ENCODE results near the gene ARHGEF7.

The ARHGEF7 gene

GRCh38 chr13:111262715-111263114 is 147.6 kb downstream of the ARHGEF7 start:
- Histone ChIP-seq H3K9ac (ENCODE audit: low read length) (no peak overlapping the region), H3K4me3 (ENCODE audit: low read length) (no peak overlapping the region), H3K27me3 (replicated peaks; ENCODE audit: control insufficient read depth, insufficient read depth, low read length) (no peaks in the 10 kb centered on the region), H3K4me1 (ENCODE audit: control insufficient read depth, insufficient read depth, low read length) (peaks cover under 1% of the 10 kb centered on the region), H3K36me3 (ENCODE audit: control insufficient read depth, insufficient read depth, low read length, severe bottlenecking) (peaks cover 49% of the 10 kb centered on the region), H3K9me3 (ENCODE audit: control insufficient read depth, low read length) (no peaks in the 10 kb centered on the region)
- DNase-seq (ENCODE audit: low read depth): no peak

DNA sequence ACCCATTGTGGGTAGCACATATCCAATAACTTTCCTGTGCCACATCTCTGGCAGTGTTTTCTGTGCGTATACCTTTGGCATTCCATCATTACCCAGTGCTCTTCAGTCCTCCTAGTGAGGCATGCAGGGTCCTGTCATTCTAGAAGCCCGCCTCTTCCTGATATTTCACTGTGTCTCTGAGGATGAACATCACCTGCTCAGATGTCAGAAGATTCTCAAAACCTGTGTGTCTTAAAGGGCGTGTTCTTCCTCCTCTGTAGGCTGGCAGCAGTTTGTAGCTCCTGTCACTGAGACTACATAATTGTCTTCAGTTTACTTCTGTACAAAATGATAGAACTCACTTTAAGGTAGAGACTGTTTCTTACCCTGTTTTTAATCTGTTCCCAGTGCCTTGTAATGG is 148.5 kb downstream of the ARHGEF7 start:
- Histone ChIP-seq H3K27me3 (replicated peaks; ENCODE audit: control insufficient read depth, insufficient read depth, low read length) (no peaks in the 10 kb centered on the region), H3K9ac (ENCODE audit: low read length) (no peak overlapping the region), H3K4me3 (ENCODE audit: low read length) (no peak overlapping the region), H3K36me3 (ENCODE audit: control insufficient read depth, insufficient read depth, low read length, severe bottlenecking) (peaks cover 50% of the 10 kb centered on the region), H3K4me1 (ENCODE audit: control insufficient read depth, insufficient read depth, low read length) (peaks cover 4% of the 10 kb centered on the region), H3K9me3 (ENCODE audit: control insufficient read depth, low read length) (no peaks in the 10 kb centered on the region)
- DNase-seq (ENCODE audit: low read depth): no peak

DNA sequence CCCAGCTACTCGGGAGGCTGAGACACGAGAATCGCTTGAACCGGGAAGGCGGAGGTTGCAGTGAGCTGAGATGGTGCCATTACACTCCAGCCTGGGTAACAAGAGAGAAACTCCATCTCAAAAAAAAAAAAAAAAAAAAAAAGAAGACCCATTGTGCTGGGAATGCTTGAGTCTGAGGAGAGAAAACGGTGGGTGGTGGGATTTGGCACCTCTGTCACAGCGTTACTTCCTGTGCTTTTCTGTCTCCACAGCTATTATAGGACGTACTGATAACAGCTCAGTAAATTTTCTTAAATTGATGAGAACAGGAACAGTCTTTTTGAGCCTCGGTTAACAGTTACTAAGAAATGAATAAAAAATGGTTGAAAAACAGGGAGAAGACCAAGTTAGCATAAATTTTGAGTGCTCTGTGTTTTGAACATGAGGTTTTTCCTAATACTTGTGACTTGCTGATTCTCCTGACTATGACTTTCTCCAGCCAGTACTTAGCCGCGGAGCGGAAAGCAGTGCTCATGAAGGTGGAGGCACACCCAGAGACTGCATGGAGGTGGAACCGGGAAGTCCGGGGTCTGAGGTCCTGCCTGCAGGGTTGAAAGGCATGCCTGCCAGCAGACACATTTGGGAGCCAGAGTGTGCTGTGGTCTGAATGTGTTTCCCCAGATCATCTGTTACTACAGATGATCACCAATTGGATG is 150.0 kb downstream of the ARHGEF7 start:
- H3K9me3 ChIP-seq (ENCODE audit: control insufficient read depth, low read length): no peaks in the 10 kb centered on the region
- H3K36me3 ChIP-seq (ENCODE audit: control insufficient read depth, insufficient read depth, low read length, severe bottlenecking): peaks cover 51% of the 10 kb centered on the region
- H3K4me1 ChIP-seq (ENCODE audit: control insufficient read depth, insufficient read depth, low read length): peaks cover 10% of the 10 kb centered on the region
- H3K4me3 ChIP-seq (ENCODE audit: low read length): no peak overlapping the region
- no peak for DNase-seq (ENCODE audit: low read depth)
- H3K27me3 ChIP-seq (replicated peaks; ENCODE audit: control insufficient read depth, insufficient read depth, low read length): no peaks in the 10 kb centered on the region
- H3K9ac ChIP-seq (ENCODE audit: low read length): no peak overlapping the region

DNA sequence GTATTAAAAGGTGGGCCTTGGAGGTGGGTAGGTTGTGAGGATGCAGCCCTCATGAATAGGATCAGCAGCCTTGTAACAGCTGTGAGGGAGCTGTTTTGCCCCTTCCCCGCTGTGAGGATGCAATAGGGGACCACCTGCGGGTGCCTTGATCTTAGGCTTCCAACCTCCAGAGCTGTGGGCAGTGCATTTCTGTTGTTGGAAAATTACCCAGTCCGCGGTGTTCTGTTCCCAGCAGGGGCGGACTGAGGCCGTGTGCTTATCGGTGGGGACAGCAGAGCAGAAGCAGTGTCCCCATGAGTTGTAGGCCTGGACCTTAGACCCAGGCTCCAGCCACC is 150.6 kb downstream of the ARHGEF7 start:
- H3K27me3 ChIP-seq (replicated peaks; ENCODE audit: control insufficient read depth, insufficient read depth, low read length): no peaks in the 10 kb centered on the region
- peaks cover 51% of the 10 kb centered on the region for H3K36me3 ChIP-seq (ENCODE audit: control insufficient read depth, insufficient read depth, low read length, severe bottlenecking)
- no peak for DNase-seq (ENCODE audit: low read depth)
- no peak overlapping the region for H3K4me3 ChIP-seq (ENCODE audit: low read length)
- H3K4me1 ChIP-seq (ENCODE audit: control insufficient read depth, insufficient read depth, low read length): peaks cover 15% of the 10 kb centered on the region
- no peaks in the 10 kb centered on the region for H3K9me3 ChIP-seq (ENCODE audit: control insufficient read depth, low read length)
- no peak overlapping the region for H3K9ac ChIP-seq (ENCODE audit: low read length)

DNA sequence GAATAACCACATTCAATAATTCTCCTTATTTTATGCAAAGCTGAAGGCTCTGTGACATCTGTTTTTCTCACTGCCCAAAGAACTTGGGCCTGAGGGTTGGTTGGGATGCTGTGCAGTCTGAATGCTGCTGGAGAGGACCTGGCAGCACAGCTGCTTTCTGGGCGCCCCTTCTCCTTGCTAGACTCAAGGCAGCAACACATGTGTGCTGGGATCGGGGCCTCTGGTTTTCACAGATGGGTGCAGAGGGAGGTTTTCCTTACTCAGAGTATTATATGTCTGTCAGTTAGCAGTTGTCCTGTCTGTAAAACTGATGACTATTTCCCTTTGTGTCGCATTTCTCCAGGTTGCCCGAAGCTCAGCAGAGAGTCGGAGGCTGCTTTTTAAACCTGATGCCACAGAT is 152.1 kb downstream of the ARHGEF7 start:
- Histone ChIP-seq H3K4me1 (ENCODE audit: control insufficient read depth, insufficient read depth, low read length) (peaks cover 18% of the 10 kb centered on the region), H3K9ac (ENCODE audit: low read length) (no peak overlapping the region), H3K4me3 (ENCODE audit: low read length) (no peak overlapping the region), H3K9me3 (ENCODE audit: control insufficient read depth, low read length) (no peaks in the 10 kb centered on the region), H3K27me3 (replicated peaks; ENCODE audit: control insufficient read depth, insufficient read depth, low read length) (no peaks in the 10 kb centered on the region), H3K36me3 (ENCODE audit: control insufficient read depth, insufficient read depth, low read length, severe bottlenecking) (peaks cover 57% of the 10 kb centered on the region)
- no peak for DNase-seq (ENCODE audit: low read depth)

GRCh38 chr13:111267784-111268183 is 152.7 kb downstream of the ARHGEF7 start:
- peaks cover 52% of the 10 kb centered on the region for H3K36me3 ChIP-seq (ENCODE audit: control insufficient read depth, insufficient read depth, low read length, severe bottlenecking)
- no peak overlapping the region for H3K9ac ChIP-seq (ENCODE audit: low read length)
- no peaks in the 10 kb centered on the region for H3K9me3 ChIP-seq (ENCODE audit: control insufficient read depth, low read length)
- H3K27me3 ChIP-seq (replicated peaks; ENCODE audit: control insufficient read depth, insufficient read depth, low read length): no peaks in the 10 kb centered on the region
- H3K4me1 ChIP-seq (ENCODE audit: control insufficient read depth, insufficient read depth, low read length): peaks cover 18% of the 10 kb centered on the region
- peak; percentile 46 for DNase-seq (ENCODE audit: low read depth)
- H3K4me3 ChIP-seq (ENCODE audit: low read length): no peak overlapping the region

DNA sequence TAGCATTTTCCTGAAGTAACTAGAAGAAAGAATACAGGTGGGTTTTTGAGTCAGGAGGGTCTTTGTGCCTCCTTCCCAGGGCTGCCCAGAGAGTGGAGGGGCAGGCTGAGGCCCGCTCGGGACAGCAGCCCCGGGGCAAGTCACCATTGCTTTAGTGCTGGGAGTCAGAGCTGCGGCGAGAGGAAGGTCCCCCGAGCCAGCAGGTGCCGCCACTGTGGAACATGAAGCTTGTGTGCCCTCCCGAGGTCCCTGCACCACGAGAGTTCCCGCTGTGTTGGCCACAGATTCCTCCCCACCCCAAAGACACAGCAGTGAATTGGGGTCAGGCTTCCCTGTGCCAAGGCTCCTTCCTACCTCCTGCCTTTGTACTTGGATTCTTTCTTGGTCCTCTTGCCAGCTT is 154.4 kb downstream of the ARHGEF7 start:
- DNase-seq (ENCODE audit: low read depth): no peak

DNA sequence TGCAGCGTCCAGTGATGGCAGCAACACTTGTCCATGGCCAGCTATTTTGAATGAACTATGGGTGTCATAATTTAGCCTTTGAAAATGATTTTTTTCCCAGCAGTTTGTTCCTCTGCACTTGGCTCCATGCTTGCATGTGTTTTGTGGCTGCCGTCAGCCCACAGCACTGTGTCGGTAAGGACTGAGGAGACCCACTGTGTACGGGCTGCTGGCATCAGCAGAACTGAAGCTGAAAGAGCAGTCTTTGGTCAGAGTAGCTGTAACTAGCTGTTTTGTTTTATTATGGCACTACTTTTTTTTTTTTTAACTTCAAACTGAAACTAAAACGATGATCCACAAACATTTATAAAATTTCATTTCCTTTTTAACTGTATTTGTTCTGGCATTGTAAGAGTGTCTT is 155.0 kb downstream of the ARHGEF7 start:
- peak overlapping the region; percentile 35 for H3K9ac ChIP-seq (ENCODE audit: low read length)
- no peaks in the 10 kb centered on the region for H3K27me3 ChIP-seq (replicated peaks; ENCODE audit: control insufficient read depth, insufficient read depth, low read length)
- peak overlapping the region; percentile 63 for H3K4me3 ChIP-seq (ENCODE audit: low read length)
- peaks cover 18% of the 10 kb centered on the region for H3K4me1 ChIP-seq (ENCODE audit: control insufficient read depth, insufficient read depth, low read length)
- H3K36me3 ChIP-seq (ENCODE audit: control insufficient read depth, insufficient read depth, low read length, severe bottlenecking): peaks cover 63% of the 10 kb centered on the region
- H3K9me3 ChIP-seq (ENCODE audit: control insufficient read depth, low read length): no peaks in the 10 kb centered on the region
- DNase-seq (ENCODE audit: low read depth): no peak

More for the DNA sequence above, 154.4 kb downstream of the ARHGEF7 start:
- Histone ChIP-seq H3K4me3 (ENCODE audit: low read length) (no peak overlapping the region), H3K9me3 (ENCODE audit: control insufficient read depth, low read length) (no peaks in the 10 kb centered on the region), H3K27me3 (replicated peaks; ENCODE audit: control insufficient read depth, insufficient read depth, low read length) (no peaks in the 10 kb centered on the region), H3K4me1 (ENCODE audit: control insufficient read depth, insufficient read depth, low read length) (peaks cover 18% of the 10 kb centered on the region), H3K36me3 (ENCODE audit: control insufficient read depth, insufficient read depth, low read length, severe bottlenecking) (peaks cover 59% of the 10 kb centered on the region), H3K9ac (ENCODE audit: low read length) (no peak overlapping the region)

DNA sequence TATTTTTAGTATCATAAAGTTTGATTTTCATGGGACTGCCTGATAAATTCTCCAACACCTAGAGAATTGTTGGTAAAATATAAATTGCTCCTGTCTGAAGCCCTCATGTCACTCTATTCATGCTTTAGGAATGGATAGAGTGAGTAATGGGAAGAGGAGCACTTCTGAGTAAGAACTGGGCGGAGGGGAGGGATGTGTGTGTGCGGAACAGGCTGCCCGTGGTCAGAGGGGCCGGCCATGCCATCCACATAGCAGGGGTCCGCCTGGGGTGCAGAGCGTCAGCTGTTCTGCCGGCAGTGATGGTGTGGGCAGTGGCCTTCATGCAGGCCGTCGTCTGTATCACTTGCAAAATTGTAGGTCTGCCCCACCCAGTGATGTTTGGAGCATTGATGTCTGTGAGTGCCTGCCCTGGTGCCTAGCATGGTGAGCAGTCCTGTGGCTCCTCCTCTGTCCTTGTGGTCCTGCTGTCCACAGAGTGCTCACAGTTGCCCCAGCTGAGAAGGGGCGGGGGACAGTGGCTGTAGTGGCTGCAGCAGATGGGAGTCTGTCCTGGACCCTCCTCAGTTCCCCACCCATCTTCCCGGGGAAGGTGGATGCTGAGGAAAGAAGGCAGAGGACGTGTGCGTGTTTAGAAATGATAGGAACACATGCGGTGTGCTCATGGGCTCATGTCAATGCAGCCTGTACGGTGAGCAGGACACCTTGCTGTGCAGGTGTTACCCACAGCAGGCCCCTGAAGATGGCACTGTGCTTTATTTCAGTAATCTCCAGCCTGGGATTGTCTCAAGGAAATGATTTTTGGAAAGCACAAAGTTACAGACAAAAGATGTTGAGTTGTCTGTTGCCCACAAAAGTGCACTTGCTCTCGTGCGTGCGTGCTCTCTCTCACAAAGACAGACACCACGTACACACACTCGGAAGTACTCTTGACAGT is 155.9 kb downstream of the ARHGEF7 start:
- H3K9me3 ChIP-seq (ENCODE audit: control insufficient read depth, low read length): no peaks in the 10 kb centered on the region
- H3K36me3 ChIP-seq (ENCODE audit: control insufficient read depth, insufficient read depth, low read length, severe bottlenecking): peaks cover 64% of the 10 kb centered on the region
- no peak overlapping the region for H3K4me3 ChIP-seq (ENCODE audit: low read length)
- no peaks in the 10 kb centered on the region for H3K27me3 ChIP-seq (replicated peaks; ENCODE audit: control insufficient read depth, insufficient read depth, low read length)
- H3K4me1 ChIP-seq (ENCODE audit: control insufficient read depth, insufficient read depth, low read length): peaks cover 18% of the 10 kb centered on the region
- DNase-seq (ENCODE audit: low read depth): peak; percentile 35
- H3K9ac ChIP-seq (ENCODE audit: low read length): peak overlapping the region; percentile 35

DNA sequence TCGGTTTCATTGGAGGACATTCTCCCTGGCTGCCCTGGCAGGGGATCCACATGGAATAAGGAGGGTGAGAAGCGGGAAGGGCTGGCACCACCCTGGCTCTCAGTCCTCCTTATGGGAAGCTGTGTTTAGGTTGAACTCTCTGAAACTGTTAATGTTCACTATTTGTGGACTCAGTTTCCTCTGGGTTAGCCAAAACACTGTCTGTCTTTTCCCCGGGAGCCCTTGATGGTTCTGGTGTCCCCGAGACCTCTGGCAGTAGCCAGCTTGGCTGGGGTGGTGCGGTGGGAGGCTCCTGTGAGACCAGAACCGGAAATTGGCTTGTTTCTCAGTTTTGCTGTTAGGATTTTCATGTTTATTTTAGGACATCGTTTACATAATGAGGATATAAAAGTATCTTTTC is 157.0 kb downstream of the ARHGEF7 start:
- Histone ChIP-seq H3K9ac (ENCODE audit: low read length) (no peak overlapping the region), H3K27me3 (replicated peaks; ENCODE audit: control insufficient read depth, insufficient read depth, low read length) (no peaks in the 10 kb centered on the region), H3K4me3 (ENCODE audit: low read length) (no peak overlapping the region), H3K9me3 (ENCODE audit: control insufficient read depth, low read length) (no peaks in the 10 kb centered on the region), H3K36me3 (ENCODE audit: control insufficient read depth, insufficient read depth, low read length, severe bottlenecking) (peaks cover 73% of the 10 kb centered on the region), H3K4me1 (ENCODE audit: control insufficient read depth, insufficient read depth, low read length) (peaks cover 18% of the 10 kb centered on the region)
- no peak for DNase-seq (ENCODE audit: low read depth)

DNA sequence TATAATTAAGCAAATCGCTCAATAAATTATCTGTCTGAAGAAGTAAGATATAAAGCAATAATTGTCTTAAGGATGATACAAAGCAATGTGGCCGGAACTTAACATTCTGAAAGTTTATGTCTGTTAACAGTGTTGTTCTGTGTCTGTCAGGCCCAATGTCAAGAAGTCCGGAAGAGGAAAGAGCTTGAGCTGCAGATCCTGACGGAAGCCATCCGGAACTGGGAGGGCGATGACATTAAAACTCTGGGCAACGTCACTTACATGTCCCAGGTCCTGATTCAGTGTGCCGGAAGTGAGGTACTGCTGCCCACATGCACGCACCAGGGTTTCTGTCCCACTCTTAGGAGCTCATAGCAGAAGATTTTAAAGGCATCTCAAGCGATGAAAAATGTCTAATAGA is 160.3 kb downstream of the ARHGEF7 start:
- Histone ChIP-seq H3K4me3 (ENCODE audit: low read length) (no peak overlapping the region), H3K4me1 (ENCODE audit: control insufficient read depth, insufficient read depth, low read length) (peaks cover 6% of the 10 kb centered on the region), H3K36me3 (ENCODE audit: control insufficient read depth, insufficient read depth, low read length, severe bottlenecking) (peaks cover 76% of the 10 kb centered on the region), H3K27me3 (replicated peaks; ENCODE audit: control insufficient read depth, insufficient read depth, low read length) (no peaks in the 10 kb centered on the region), H3K9me3 (ENCODE audit: control insufficient read depth, low read length) (no peaks in the 10 kb centered on the region), H3K9ac (ENCODE audit: low read length) (no peak overlapping the region)
- DNase-seq (ENCODE audit: low read depth): no peak

Measured in adipocyte (in vitro differentiated cells).